ENCODE measurements around the gene BCL2L12. TPM values are rescaled to one million over a fixed set of nuclear protein-coding genes. Genes with fewer than 3 reads are reported as not detected.

BCL2L12 gene
- total RNA-seq, 2 donors from 2014 or later, result 17.4 to 60.9 TPM

DNA sequence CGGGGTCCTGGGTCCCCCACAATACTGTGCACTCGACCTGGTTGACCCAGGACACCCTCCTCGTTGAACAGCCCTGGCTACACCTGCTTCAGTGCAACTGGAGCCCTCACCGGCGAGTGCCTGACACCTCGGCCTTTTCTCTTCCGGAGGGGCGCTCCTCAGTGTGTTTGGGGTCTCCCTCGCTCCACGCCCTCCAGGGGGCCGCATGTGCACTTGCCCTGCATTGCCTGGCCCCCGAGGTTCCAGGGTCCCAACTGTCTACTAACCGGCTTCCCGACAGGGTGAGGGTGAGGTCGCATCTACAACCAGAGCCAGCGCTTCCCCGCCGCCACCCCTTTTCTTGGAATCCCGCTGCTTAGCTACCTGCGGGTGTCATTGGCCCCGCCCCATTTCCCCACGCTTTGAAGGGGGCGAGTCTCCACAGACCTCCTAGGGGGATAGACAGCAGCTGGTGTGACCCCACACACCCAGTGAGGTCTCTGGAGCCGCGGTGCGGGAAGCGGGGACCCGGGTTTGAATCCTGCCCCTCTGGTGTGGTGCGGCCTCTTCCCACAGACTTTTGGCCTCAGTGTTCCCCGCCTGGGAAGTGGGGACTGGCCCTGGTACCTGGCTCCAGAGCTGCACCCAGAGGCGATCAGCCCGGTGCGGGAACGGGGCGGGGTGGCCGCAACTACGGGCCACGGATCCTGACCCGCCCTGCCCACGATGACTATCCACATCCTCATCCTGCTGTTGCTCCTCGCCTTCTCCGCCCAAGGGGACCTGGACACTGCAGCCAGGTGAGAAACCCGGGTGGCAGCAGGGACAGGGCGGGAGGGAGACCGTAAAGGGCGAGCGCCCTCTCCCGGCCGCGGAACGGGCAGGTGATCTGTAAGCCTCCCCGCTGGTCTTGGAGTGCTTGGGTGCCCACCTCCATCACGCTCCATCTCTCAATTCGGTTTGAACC is 23.7 kb downstream of the BCL2L12 start, which contains the start of gene ADM5:
ADM5 (plus strand) TSS at position 462 of the 946 bp plus-strand sequence; CDS start at position 706, 244 bp downstream.
- H3K36me3 ChIP-seq, result no peaks in the 10 kb centered on the region
- peak within 1 kb of the TSS; percentile 25 for H3K27ac ChIP-seq
- no peaks in the 10 kb centered on the region for H3K9me3 ChIP-seq
- H3K4me3 ChIP-seq, result peak within 1 kb of the TSS; percentile 42
- H3K9ac ChIP-seq (ENCODE audit: low read depth in 2 of 2, low read length in 2 of 2), result peak within 1 kb of the TSS; percentile 7 to 32
- intact Hi-C loops (cut with DNase I), result no loop called here
- TF ChIP-seq, protein P1, sequence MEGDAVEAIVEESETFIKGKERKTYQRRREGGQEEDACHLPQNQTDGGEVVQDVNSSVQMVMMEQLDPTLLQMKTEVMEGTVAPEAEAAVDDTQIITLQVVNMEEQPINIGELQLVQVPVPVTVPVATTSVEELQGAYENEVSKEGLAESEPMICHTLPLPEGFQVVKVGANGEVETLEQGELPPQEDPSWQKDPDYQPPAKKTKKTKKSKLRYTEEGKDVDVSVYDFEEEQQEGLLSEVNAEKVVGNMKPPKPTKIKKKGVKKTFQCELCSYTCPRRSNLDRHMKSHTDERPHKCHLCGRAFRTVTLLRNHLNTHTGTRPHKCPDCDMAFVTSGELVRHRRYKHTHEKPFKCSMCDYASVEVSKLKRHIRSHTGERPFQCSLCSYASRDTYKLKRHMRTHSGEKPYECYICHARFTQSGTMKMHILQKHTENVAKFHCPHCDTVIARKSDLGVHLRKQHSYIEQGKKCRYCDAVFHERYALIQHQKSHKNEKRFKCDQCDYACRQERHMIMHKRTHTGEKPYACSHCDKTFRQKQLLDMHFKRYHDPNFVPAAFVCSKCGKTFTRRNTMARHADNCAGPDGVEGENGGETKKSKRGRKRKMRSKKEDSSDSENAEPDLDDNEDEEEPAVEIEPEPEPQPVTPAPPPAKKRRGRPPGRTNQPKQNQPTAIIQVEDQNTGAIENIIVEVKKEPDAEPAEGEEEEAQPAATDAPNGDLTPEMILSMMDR (IDR thresholded peaks at IDR 0.05), result peak; percentile 52
- H3K27me3 ChIP-seq, result peaks cover 12% of the 10 kb centered on the region
- peaks cover 4% of the 10 kb centered on the region for H3K4me1 ChIP-seq
- DNase-seq, result peak; percentile 78

DNA sequence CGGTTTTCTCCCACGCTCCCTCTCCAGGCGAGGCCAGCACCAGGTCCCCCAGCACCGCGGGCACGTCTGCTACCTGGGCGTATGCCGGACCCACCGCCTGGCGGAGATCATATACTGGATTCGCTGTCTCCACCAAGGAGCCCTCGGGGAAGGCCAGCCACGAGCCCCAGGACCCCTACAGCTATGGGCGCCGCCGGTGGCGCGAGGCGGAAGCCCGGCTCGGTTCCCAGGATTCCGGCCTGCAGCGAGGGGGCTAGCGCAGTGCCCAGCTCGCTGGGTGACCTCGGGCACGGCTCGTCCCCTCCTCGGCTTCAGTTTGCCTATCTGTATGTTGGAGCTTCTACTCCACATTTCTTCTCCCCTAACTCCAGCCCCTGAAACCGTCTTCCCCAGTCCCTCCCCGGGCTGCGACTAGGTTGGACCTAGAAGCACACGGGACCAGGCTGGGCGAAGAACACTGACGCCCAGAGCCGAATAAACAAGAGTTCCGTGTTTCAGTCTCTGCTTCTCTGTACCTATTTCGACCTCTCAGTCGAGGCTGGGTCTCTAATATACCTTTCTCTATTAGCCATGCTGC is 24.4 kb downstream of the BCL2L12 start:
- no peak for DNase-seq
- peak overlapping the region; percentile 25 for H3K27ac ChIP-seq
- no peaks in the 10 kb centered on the region for H3K36me3 ChIP-seq
- peaks cover 4% of the 10 kb centered on the region for H3K4me1 ChIP-seq
- intact Hi-C loops (cut with DNase I), result no loop called here
- H3K4me3 ChIP-seq, result peak overlapping the region; percentile 42
- peaks cover 12% of the 10 kb centered on the region for H3K27me3 ChIP-seq
- peak overlapping the region; percentile 7 to 32 for H3K9ac ChIP-seq (ENCODE audit: low read depth in 2 of 2, low read length in 2 of 2)
- TF ChIP-seq, protein P1 (IDR thresholded peaks at IDR 0.05), result peak; percentile 20
- H3K9me3 ChIP-seq, result no peaks in the 10 kb centered on the region

DNA sequence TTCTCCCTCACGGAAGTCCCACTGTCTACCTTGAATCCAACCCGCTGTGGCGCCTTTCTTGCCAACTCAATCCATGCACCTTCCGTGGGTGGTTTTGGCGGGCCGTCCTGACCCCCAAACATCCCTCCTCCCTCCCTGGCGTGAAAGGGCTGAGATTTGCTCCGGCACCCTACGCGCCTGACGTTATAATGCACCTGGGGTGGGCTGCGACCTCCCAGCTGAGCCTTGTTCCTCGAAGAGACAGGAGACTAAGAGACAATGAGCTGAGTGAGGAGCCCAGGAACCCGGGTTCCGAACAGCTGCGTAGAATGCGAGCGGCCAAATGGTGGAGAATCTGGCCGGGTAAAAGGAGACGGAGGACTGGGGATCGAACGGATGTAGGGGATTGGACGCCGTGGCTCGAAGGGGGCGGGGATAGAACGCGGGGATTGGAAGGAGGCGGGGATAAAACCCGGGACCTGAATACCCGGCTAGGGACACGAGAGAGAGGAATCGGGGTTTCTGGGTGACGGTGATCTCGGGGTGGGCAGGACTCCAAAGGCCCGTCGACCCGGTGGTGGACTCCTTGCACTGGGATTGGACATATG is 25.0 kb downstream of the BCL2L12 start, which contains the start of gene CPT1C:
CPT1C (plus strand) TSS at position 461 of the 587 bp plus-strand sequence. CDS start 1,137 bp downstream, outside the sequence.
- Histone ChIP-seq H3K27me3 (peaks cover 12% of the 10 kb centered on the region), H3K4me3 (peak within 1 kb of the TSS; percentile 42), H3K27ac (peak within 1 kb of the TSS; percentile 25), H3K9me3 (no peaks in the 10 kb centered on the region), H3K36me3 (no peaks in the 10 kb centered on the region), H3K9ac (ENCODE audit: low read depth in 2 of 2, low read length in 2 of 2) (peak within 1 kb of the TSS; percentile 7 to 32), H3K4me1 (peaks cover 4% of the 10 kb centered on the region)
- intact Hi-C loops (cut with DNase I), result no loop called here
- TF ChIP-seq, protein P1 (IDR thresholded peaks at IDR 0.05), result no peak
- peak; percentile 85 for DNase-seq

DNA sequence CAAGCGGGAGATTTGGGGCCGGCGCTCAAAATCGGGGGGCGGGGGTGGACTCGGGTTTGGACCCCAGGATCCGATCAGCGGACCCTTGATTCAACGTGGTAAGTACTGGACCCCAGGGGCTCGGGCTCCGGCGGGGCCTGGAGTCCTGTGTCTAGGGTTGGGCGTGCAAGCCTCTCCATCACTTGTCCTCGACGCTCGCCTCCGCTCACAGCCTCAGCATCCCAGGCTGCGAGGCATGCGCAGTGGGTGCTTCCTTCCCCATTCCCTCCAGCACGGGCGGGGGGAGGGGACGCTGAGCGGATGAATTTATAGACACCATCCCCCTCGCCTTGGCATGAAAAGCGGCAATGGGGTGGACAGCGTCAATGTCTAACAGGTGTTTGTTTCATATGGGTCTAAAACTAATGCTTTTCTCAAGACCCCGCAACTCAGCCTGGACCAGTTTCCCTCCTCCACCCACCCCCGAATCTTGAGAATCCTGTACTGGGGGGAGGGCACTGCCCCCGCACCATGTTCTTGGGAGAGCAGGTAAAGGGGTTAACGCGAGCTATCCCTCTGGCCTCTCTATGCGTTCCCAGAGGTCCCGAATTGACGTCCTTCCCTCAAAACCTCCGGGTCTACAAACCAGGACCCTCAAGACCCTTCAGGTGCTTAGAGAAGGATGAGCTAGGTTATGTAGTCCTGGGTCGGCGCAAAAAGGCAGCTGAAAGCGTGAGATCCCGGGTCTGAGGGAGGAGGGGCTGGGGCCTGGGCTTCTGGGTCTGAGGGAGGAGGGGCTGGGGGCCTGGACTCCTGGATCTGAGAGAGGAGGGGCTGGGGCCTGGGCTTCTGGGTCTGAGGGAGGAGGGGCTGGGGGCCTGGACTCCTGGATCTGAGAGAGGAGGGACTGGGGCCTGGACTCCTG is 25.8 kb downstream of the BCL2L12 start:
- DNase-seq, result peak; percentile 44
- H3K9ac ChIP-seq (ENCODE audit: low read depth in 2 of 2, low read length in 2 of 2), result peak overlapping the region in 1 of 2 donors; percentile 24

More for the DNA sequence above, 25.8 kb downstream of the BCL2L12 start:
- Histone ChIP-seq H3K4me3 (peak overlapping the region; percentile 42), H3K27me3 (peaks cover 12% of the 10 kb centered on the region), H3K9me3 (no peaks in the 10 kb centered on the region), H3K4me1 (peaks cover 4% of the 10 kb centered on the region), H3K27ac (no peak overlapping the region), H3K36me3 (no peaks in the 10 kb centered on the region)
- TF ChIP-seq, protein P1 (IDR thresholded peaks at IDR 0.05), result no peak
- intact Hi-C loops (cut with DNase I), result no loop called here
